CD4-positive, alpha-beta T cell treated with Interleukin-6 for 4 hours (primary cell): ENCODE results near the gene CDKN1C.

ENCODE experiments used
- DNase-seq: peaks from one replicate; pipeline ENCODE4 v3.0.0-alpha.2; 2020; ENCODE audit warnings: mixed read lengths

The CDKN1C gene

GRCh38 chr11:2867142-2867541 lies 18.4 kb downstream of the CDKN1C start:
- DNase-seq, result no peak

GRCh38 chr11:2865922-2866577 lies 19.5 kb downstream of the CDKN1C start:
- no peak for DNase-seq

GRCh38 chr11:2864901-2865300 lies 20.7 kb downstream of the CDKN1C start:
- no peak for DNase-seq

GRCh38 chr11:2863276-2863618 lies 22.3 kb downstream of the CDKN1C start:
- DNase-seq, result no peak

GRCh38 chr11:2862395-2863275 lies 22.9 kb downstream of the CDKN1C start:
- no peak for DNase-seq

- DNase-seq, result peak; percentile 14
Observed at GRCh38 chr11:2860636-2861035, 24.9 kb downstream of the CDKN1C start.

GRCh38 chr11:2859699-2860037 lies 25.9 kb downstream of the CDKN1C start:
- DNase-seq, result no peak

- no peak for DNase-seq
Observed at GRCh38 chr11:2858995-2859698, 26.4 kb downstream of the CDKN1C start.

- DNase-seq, result no peak
Observed at GRCh38 chr11:2857918-2858317, 27.7 kb downstream of the CDKN1C start.

GRCh38 chr11:2857276-2857675 lies 28.3 kb downstream of the CDKN1C start:
- no peak for DNase-seq

GRCh38 chr11:2855162-2855561 lies 30.4 kb downstream of the CDKN1C start:
- DNase-seq, result no peak

- no peak for DNase-seq
Observed at GRCh38 chr11:2853997-2854560, 31.5 kb downstream of the CDKN1C start.

GRCh38 chr11:2853401-2853800 lies 32.2 kb downstream of the CDKN1C start:
- no peak for DNase-seq

GRCh38 chr11:2849994-2850770 lies 35.4 kb downstream of the CDKN1C start:
- no peak for DNase-seq

- DNase-seq, result no peak
Observed at GRCh38 chr11:2848497-2848896, 37.1 kb downstream of the CDKN1C start.

GRCh38 chr11:2847561-2847960 lies 38.0 kb downstream of the CDKN1C start:
- DNase-seq, result no peak

GRCh38 chr11:2846470-2846869 lies 39.1 kb downstream of the CDKN1C start:
- no peak for DNase-seq

- DNase-seq, result no peak
Observed at GRCh38 chr11:2846056-2846455, 39.5 kb downstream of the CDKN1C start.

- no peak for DNase-seq
Observed at GRCh38 chr11:2844996-2845395, 40.6 kb downstream of the CDKN1C start.

- no peak for DNase-seq
Observed at GRCh38 chr11:2844116-2844842, 41.3 kb downstream of the CDKN1C start.

GRCh38 chr11:2843551-2843950 lies 42.0 kb downstream of the CDKN1C start:
- DNase-seq, result no peak

GRCh38 chr11:2842876-2843275 lies 42.7 kb downstream of the CDKN1C start:
- DNase-seq, result no peak
